PC-3 (cell line): ENCODE data around the gene IGFLR1. TPM values are rescaled to one million over a fixed set of nuclear protein-coding genes. Genes with fewer than 3 reads are reported as not detected.

Experiments used
- ATAC-seq: fragments of 200-7000 bp; cut with Tn5 transposase; 2 replicates; pipeline ENCODE4 v1.9.1; 2020; ENCODE audit warnings: mild to moderate bottlenecking, moderate library complexity
- BruUV-seq: library from RNA; stranded (reverse); fragments of 400-500 nt; replicated peaks from 2 replicates; lab custom pipeline; 2021; lab: Mats Ljungman, UMichigan
- CTCF ChIA-PET: fragments of 300-600 bp; sonication (Branson Sonifier 250); formaldehyde crosslinking; loops from one replicate; lab custom pipeline; 2022; ENCODE audit warnings: antibody characterized with exemption; lab: Charles Lee
- POLR2A ChIA-PET: fragments of 300-600 bp; sonication (Branson Sonifier 250); formaldehyde crosslinking; loops from one replicate; lab custom pipeline; 2022; ENCODE audit warnings: antibody characterized with exemption; ENCODE audit not compliant: unreplicated experiment; lab: Charles Lee
- DNase-seq: peaks from one replicate; pipeline ENCODE4 v3.0.0-alpha.2; 2015
- H2AFZ ChIP-seq: fragments of 300-600 bp; sonication (generic); 2 replicates; pipeline ENCODE4 v1.6.0; 2016; ENCODE audit warnings: antibody characterized with exemption, low read length
- H3F3A ChIP-seq: fragments of 300-600 bp; sonication (generic); one replicate; pipeline ENCODE4 v1.6.0; 2017; ENCODE audit warnings: antibody characterized with exemption, low read length, control low read depth, mild to moderate bottlenecking; ENCODE audit not compliant: unreplicated experiment
- H3K27ac ChIP-seq: fragments of 300-600 bp; sonication (generic); 2 replicates; pipeline ENCODE4 v1.5.1; 2016; ENCODE audit warnings: mild to moderate bottlenecking, low read length
- H3K27me3 ChIP-seq: fragments of 300-600 bp; sonication (generic); 2 replicates; pipeline ENCODE4 v1.6.1; 2016; ENCODE audit warnings: low read length, mixed read lengths
- H3K36me3 ChIP-seq: fragments of 300-600 bp; sonication (generic); 2 replicates; pipeline ENCODE4 v1.6.1; 2016; ENCODE audit warnings: low read depth, mixed run types, low read length, mixed read lengths
- H3K4me1 ChIP-seq: fragments of 300-600 bp; sonication (generic); 2 replicates; pipeline ENCODE4 v1.5.1; 2016; ENCODE audit warnings: low read length; ENCODE audit not compliant: insufficient read depth
- H3K4me2 ChIP-seq: fragments of 300-600 bp; sonication (generic); 2 replicates; pipeline ENCODE4 v1.6.0; 2016; ENCODE audit warnings: low read length
- H3K4me3 ChIP-seq: fragments of 300-600 bp; sonication (generic); 2 replicates; pipeline ENCODE4 v1.5.1; 2016; ENCODE audit warnings: mild to moderate bottlenecking, low read length, mixed read lengths
- H3K79me2 ChIP-seq: fragments of 300-600 bp; sonication (generic); 2 replicates; pipeline ENCODE4 v1.6.1; 2017; ENCODE audit warnings: low read length, mixed read lengths
- H3K9ac ChIP-seq: fragments of 300-600 bp; sonication (generic); 2 replicates; pipeline ENCODE4 v1.6.0; 2016; ENCODE audit warnings: mild to moderate bottlenecking, low read length
- H3K9me2 ChIP-seq: fragments of 300-600 bp; sonication (generic); replicated peaks from 2 replicates; pipeline ENCODE4 v1.6.1; 2016; ENCODE audit warnings: mixed run types, low read length, mixed read lengths
- H3K9me3 ChIP-seq: fragments of 300-600 bp; sonication (generic); 2 replicates; pipeline ENCODE4 v1.6.1; 2016; ENCODE audit warnings: low read length, mixed read lengths
- H4K20me1 ChIP-seq: fragments of 300-600 bp; sonication (generic); 2 replicates; pipeline ENCODE4 v1.6.1; 2016; ENCODE audit warnings: low read length, mixed read lengths
- CTCF ChIP-seq: fragments of 300-600 bp; sonication (generic); conservative IDR thresholded peaks from 2 replicates; pipeline ENCODE4 v1.5.1; 2017; ENCODE audit warnings: antibody characterized with exemption, low read depth, mild to moderate bottlenecking, low read length
- EZH2 ChIP-seq: fragments of 300-600 bp; sonication (generic); IDR thresholded peaks from one replicate; pipeline ENCODE4 v1.6.1; 2017; ENCODE audit warnings: antibody characterized with exemption, mild to moderate bottlenecking, low read length; ENCODE audit not compliant: unreplicated experiment
- EZH2phosphoT487 ChIP-seq: fragments of 300-600 bp; sonication (generic); IDR thresholded peaks from 2 replicates; pipeline ENCODE4 v1.6.1; 2018; ENCODE audit warnings: mild to moderate bottlenecking, antibody characterized with exemption, low read length, borderline replicate concordance
- intact Hi-C: fragments of 100-400 bp; cut with micrococcal nuclease; formaldehyde crosslinking; loops from 2 replicates; pipeline ENCODE4 v1.9.0; 2023
- total RNA-seq: library from RNA; depleted of rRNA; stranded (reverse); fragments of >200 nt; gene quantifications from 2 replicates; pipeline ENCODE4 v1.2.3, GENCODE V29; 2014

The IGFLR1 gene
- total RNA-seq, 1 experiment from 2014 or later, result 9.3 TPM

DNA sequence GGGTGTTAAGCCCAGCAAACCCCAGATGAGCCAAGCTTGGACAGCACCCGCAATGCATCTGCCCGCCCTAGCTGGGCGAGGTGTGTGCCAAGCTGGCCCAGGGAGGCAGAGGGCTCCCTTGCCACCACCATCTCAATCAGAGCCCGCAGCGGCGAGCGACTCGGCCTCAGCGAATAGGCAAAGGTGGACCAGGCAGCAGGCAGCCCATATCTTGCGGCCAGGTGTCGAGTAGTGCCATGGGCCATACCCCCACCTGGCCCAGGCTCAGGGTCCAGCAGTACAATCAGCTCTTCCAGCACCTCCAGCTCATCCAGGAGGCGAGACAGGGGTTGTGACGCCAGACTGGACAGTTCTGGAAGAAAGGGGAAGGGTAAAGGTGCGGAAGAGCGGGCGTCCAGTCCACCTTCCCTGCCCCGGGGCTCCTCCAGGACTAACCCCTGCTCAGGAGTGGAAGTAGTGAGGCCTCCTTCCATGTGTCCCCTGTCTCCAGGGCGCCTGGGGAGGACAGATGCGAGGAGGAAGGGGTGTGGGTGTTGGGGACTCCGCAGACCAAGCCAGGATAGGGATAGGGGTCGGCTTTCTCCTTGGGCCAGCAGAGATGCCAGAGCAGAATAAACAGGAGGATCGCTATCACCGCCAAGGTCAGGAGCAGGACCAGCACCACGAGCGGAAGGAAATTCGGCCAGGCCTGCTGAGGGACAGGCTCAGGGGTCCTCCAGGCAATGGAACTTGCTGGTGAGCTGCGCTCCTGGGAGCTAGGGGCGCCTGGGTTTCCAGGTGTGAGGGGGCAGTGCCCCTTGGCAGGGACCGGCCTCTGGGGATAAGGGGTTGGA is 2.8 kb downstream of the IGFLR1 start:
- H3K27me3 ChIP-seq, result no peaks in the 10 kb centered on the region
- peak overlapping the region; percentile 32; the same call in 1 of the 2 replicates for H3K9ac ChIP-seq
- H2AFZ ChIP-seq, result no peak overlapping the region
- BruUV-seq, result no TSS peak
- H3K4me1 ChIP-seq, result peaks cover 7% of the 10 kb centered on the region
- H3K9me2 ChIP-seq, result no peaks in the 10 kb centered on the region
- no peak overlapping the region for H3K27ac ChIP-seq
- no peaks in the 10 kb centered on the region for H3K9me3 ChIP-seq
- intact Hi-C loops, result loop anchor here (2.0 kb wide), 1 partner anchor 35 kb away; the partner anchor contains the start of gene ARHGAP33
- no peaks in the 10 kb centered on the region for H4K20me1 ChIP-seq
- H3K36me3 ChIP-seq, result no peaks in the 10 kb centered on the region; the same call in 1 of the 2 replicates
- TF ChIP-seq EZH2phosphoT487 (no peak), CTCF (no peak), EZH2 (no peak)
- H3K4me3 ChIP-seq, result peak overlapping the region; percentile 70; the same call in 1 of the 2 replicates
- ATAC-seq (no peak), DNase-seq (no peak)
- H3K79me2 ChIP-seq, result no peaks in the 10 kb centered on the region
- ChIA-PET POLR2A (no interaction called here), CTCF (no interaction called here)
- no peaks in the 10 kb centered on the region for H3F3A ChIP-seq
- peak overlapping the region; percentile 94 for H3K4me2 ChIP-seq

- no peak overlapping the region for H3K9ac ChIP-seq
- H4K20me1 ChIP-seq, result no peaks in the 10 kb centered on the region
- ATAC-seq (no peak), DNase-seq (no peak)
- intact Hi-C loops, result no loop called here
- H3K4me1 ChIP-seq, result 0 out of 2 replicates have a peak, but pooled peaks cover 4% of the 10 kb centered on the region
- CTCF ChIA-PET, result no interaction called here
- no peaks in the 10 kb centered on the region; the same call in 1 of the 2 replicates for H3K36me3 ChIP-seq
- no peaks in the 10 kb centered on the region for H3K9me2 ChIP-seq
- POLR2A ChIA-PET, result no interaction called here
- no peak for TF ChIP-seq EZH2phosphoT487
- no peak for TF ChIP-seq CTCF
- no peak for TF ChIP-seq EZH2
- H3K27me3 ChIP-seq, result no peaks in the 10 kb centered on the region
- H3F3A ChIP-seq, result no peaks in the 10 kb centered on the region
- no TSS peak for BruUV-seq
- no peak overlapping the region for H2AFZ ChIP-seq
- no peak overlapping the region for H3K27ac ChIP-seq
- H3K79me2 ChIP-seq, result no peaks in the 10 kb centered on the region
- H3K4me3 ChIP-seq, result no peak overlapping the region
- H3K4me2 ChIP-seq, result no peak overlapping the region
- H3K9me3 ChIP-seq, result no peaks in the 10 kb centered on the region
Measured at GRCh38 chr19:35738887-35739229, 3.4 kb downstream of the IGFLR1 start.
